ES-I3 (cell line): ENCODE measurements around the gene RIN3.
"Not testable (repeated sequence)": the region's sequence is repeated elsewhere in the genome, so short reads cannot be mapped to it uniquely, and the experiment has no call there.

ENCODE experiments used
- H3K36me3 ChIP-seq: 2 replicates; pipeline ENCODE4 v1.6.1; 2013; ENCODE audit warnings: mild to moderate bottlenecking, low read length, control low read depth, moderate library complexity; ENCODE audit not compliant: insufficient read depth
- H3K4me1 ChIP-seq: 2 replicates; pipeline ENCODE4 v1.6.1; 2013; ENCODE audit warnings: mild to moderate bottlenecking, control low read depth, low read length; ENCODE audit not compliant: insufficient read depth
- H3K9ac ChIP-seq: 2 replicates; pipeline ENCODE4 v1.6.1; 2013; ENCODE audit warnings: low read depth, mild to moderate bottlenecking, low read length, moderate library complexity
- H3K9me3 ChIP-seq: 2 replicates; pipeline ENCODE4 v1.6.1; 2013; ENCODE audit warnings: mild to moderate bottlenecking, low read length, moderate library complexity; ENCODE audit not compliant: control insufficient read depth, insufficient read depth

RIN3 gene

DNA sequence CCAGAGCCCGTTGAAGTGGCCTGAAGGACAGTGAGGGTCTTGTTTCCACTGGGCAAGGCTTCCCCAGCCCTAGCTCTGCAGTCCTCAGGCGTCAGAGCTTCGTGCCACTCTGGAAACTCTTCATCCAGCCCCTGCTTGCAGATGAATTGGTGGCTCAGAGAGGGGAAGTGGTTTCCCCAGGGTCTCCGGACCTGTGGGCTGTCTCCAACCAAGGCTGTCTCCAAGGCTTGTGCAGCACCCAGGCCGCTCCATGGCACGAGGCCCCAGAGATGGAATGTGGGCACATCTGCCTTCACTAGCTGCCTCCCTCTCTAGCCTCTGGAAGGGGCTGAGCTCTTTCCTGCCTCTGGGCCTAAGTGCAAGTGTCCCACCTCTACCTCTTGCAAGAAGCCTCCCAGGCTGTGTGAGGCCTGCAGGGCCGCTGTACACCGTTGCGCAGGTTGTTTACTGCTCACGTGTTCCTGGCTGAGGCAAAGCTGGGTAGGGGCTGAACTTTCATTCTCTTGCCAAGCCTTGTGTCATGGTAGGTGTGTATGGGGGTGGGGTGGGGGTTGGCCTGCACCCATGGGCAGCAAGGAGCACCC lies 11.1 kb downstream of the RIN3 start:
- Histone ChIP-seq H3K36me3 (no peaks in the 10 kb centered on the region), H3K4me1 (no peaks in the 10 kb centered on the region), H3K9me3 (no peaks in the 10 kb centered on the region), H3K9ac (no peak overlapping the region)

DNA sequence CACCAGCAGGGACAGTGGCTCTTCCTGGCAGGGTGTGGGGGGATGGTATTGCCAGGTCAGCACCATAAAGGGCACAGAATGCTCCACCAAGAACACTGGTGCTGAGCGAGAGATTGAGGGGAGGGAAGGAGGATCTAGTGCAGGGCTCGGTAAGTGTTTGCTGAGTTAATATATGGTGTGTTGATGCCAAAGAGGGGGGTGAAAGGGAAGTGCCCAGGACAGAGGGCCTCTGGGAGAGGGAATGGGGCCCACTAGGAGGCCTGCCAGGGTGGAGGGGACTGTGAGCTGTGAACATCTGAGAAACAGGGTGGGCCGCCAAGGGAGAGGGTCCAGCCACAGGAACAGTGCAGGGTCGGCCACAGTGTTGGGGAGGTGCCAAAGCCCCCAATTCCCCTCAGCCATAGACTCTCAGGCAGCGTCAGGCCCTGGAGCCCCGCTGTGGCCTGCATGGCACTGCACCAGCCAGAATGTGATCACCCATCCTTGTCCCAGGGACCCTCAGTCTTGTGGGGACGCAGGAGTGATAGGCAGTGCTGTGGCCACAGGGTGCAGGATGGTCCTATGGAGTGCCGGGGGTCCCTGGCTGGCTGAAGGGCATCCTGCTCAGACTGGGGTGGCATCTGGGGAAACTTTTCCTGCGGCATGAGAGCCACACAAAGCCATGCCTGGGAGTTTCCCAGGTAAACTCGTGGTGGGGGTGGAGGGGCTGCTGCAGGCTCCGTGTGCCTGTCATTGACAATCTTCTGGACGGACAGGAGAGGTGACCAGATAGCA lies 11.9 kb downstream of the RIN3 start:
- Histone ChIP-seq H3K9ac (no peak overlapping the region), H3K4me1 (no peaks in the 10 kb centered on the region), H3K36me3 (no peaks in the 10 kb centered on the region), H3K9me3 (no peaks in the 10 kb centered on the region)

GRCh38 chr14:92527721-92528120 lies 14.1 kb downstream of the RIN3 start:
- no peaks in the 10 kb centered on the region for H3K4me1 ChIP-seq
- no peaks in the 10 kb centered on the region for H3K9me3 ChIP-seq
- no peak overlapping the region for H3K9ac ChIP-seq
- no peaks in the 10 kb centered on the region for H3K36me3 ChIP-seq

DNA sequence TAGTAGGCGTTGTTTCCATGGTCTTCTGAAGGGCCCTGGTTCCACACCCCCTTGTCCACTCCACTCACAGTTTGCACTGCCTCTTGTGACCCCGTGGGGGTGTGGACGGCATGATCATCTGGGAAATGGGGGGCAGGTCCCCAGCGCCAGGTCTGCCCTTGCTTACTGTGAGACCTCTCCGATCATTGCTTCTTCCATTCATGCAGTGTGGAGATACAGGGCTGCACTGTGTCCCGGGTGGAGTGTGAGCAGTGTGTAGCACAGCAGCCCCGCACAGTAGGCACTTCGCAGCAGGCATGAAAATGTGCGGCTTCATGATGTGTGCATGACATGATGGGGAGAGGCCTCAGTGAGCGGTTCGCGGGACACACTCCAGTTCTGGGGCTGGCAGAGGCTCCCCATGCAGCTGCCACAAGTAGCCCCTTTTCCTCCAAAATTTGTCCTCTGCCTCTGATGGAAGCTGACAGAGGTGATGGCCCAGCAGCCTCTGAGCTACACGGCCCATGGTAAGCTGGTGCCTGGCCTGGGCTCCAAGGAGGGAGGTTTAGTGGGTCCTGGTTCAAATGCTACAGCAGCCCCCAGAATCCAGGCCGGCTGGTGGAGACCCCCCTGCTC lies 15.0 kb downstream of the RIN3 start:
- Histone ChIP-seq H3K9ac (no peak overlapping the region), H3K36me3 (no peaks in the 10 kb centered on the region), H3K4me1 (no peaks in the 10 kb centered on the region), H3K9me3 (no peaks in the 10 kb centered on the region)

- no peak overlapping the region for H3K9ac ChIP-seq
- no peaks in the 10 kb centered on the region for H3K36me3 ChIP-seq
- no peaks in the 10 kb centered on the region for H3K9me3 ChIP-seq
- H3K4me1 ChIP-seq = no peaks in the 10 kb centered on the region
Observed at GRCh38 chr14:92529903-92530302, 16.3 kb downstream of the RIN3 start.

- H3K9me3 ChIP-seq = no peaks in the 10 kb centered on the region
- H3K4me1 ChIP-seq = no peaks in the 10 kb centered on the region
- no peak overlapping the region for H3K9ac ChIP-seq
- no peaks in the 10 kb centered on the region for H3K36me3 ChIP-seq
Observed at GRCh38 chr14:92531106-92531873, 17.7 kb downstream of the RIN3 start.

GRCh38 chr14:92532490-92533163 lies 19.0 kb downstream of the RIN3 start:
- Histone ChIP-seq H3K9me3 (no peaks in the 10 kb centered on the region), H3K4me1 (no peaks in the 10 kb centered on the region)

DNA sequence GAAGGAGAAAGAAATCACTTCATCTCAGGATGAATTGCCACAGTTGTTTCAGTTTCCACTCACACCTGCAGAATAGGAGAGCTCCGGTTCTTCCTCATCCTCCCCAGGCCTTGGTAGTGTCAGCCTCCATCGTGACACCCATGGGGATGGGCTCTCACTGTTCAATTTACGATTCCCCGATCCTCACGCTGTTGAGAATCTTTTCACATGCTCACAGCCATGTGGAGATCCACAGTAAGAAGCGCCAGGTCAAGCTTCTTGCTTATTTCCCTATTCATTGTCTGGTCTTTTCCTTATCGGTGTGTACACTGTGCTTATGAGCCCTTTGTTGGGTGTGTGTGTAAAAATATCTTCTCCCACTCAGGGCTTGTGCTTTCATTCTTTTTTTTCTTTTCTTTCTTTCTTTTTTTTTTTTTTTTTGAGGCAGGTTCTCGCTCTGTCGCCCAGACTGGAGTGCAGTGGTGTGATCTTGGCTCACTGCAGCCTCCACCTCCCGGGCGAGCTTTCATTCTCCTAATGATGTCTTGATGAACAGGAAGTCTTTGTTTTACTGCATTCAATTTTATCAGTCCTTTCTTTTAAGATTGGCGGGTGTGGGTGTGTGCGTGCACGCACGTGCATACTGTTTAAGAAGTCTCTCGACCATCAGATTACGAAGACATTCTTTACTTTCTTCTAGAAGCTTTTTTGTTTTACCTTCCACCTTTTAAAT lies 21.5 kb downstream of the RIN3 start:
- Histone ChIP-seq H3K36me3 (no peaks in the 10 kb centered on the region), H3K9ac (no peak overlapping the region), H3K9me3 (no peaks in the 10 kb centered on the region), H3K4me1 (no peaks in the 10 kb centered on the region)

More at GRCh38 chr14:92532490-92533163, 19.0 kb downstream of the RIN3 start:
- no peaks in the 10 kb centered on the region for H3K36me3 ChIP-seq
- no peak overlapping the region for H3K9ac ChIP-seq

- H3K9ac ChIP-seq, H3K4me1 ChIP-seq, H3K36me3 ChIP-seq, H3K9me3 ChIP-seq: not testable (repeated sequence)
Observed at GRCh38 chr14:92536231-92536630, 22.6 kb downstream of the RIN3 start.

DNA sequence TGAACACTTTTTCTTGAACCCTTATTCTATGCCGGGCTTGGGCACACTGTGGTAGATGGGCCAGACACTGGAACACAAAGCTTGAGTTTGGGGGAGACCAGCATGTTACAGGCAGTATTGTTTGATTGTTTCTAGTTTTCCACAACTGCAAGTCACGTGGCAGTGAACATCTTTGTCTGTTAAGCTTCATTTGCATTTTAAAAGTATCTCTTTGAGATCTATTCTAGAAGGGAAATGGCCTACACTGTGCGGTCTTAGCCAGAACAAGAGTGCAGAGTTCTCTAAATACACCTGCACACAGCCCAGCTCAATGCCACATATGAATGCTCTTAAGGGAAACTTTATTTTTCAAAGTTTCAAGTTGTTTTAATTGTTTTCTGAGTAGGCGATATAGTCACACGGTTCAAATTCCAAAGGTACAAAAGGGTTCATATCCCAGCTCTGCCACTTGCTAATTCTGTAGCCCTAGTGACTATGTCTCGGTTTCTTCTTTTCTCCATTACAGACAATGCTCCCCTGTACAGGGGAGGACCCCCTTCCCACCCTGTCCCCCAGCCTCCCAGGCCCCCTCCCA lies 24.9 kb downstream of the RIN3 start:
- no peaks in the 10 kb centered on the region for H3K36me3 ChIP-seq
- H3K9ac ChIP-seq = no peak overlapping the region
- no peaks in the 10 kb centered on the region for H3K4me1 ChIP-seq
- no peaks in the 10 kb centered on the region for H3K9me3 ChIP-seq

DNA sequence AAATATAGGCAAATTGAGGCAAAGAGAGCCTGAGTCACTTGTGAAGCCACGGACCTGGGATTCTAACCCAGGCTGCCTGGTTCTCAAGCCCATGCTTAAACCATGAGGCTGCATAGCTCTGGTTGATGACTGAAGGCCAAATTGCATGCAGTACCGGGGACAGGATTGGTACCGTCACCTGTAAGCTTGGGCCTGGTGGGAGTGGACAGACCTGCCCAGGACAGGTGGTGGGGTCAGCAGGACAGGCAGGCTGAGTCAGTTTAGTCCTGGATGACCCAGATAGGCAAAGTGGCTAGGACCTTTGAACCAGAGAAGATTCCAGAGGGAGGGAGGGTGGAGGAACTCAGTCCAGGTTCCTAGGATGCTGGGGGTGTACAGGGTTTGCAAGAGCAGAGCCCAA lies 25.8 kb downstream of the RIN3 start:
- H3K9me3 ChIP-seq = no peaks in the 10 kb centered on the region
- no peak overlapping the region for H3K9ac ChIP-seq
- H3K4me1 ChIP-seq = no peaks in the 10 kb centered on the region
- no peaks in the 10 kb centered on the region for H3K36me3 ChIP-seq

DNA sequence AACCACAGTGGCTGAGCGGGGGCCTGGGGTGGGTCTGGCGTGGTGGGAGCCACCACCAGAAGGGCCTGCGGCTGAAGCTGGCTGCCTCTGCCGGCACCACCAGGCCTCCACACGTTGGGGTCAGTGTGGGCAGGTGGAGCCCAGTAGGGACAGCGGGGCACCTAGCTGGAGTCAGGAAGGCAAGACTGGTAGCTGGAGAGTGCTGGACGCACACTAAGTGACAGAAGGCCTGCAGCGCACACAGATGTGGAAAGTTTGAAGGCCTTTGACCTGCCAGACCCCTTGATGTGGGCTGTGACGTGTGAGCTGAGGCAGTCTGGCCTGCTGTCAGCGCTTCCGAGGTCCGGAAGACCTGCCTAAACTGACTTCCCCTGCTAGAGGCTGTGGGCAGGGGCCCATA lies 26.3 kb downstream of the RIN3 start:
- Histone ChIP-seq H3K36me3 (no peaks in the 10 kb centered on the region), H3K4me1 (no peaks in the 10 kb centered on the region), H3K9ac (no peak overlapping the region), H3K9me3 (no peaks in the 10 kb centered on the region)

DNA sequence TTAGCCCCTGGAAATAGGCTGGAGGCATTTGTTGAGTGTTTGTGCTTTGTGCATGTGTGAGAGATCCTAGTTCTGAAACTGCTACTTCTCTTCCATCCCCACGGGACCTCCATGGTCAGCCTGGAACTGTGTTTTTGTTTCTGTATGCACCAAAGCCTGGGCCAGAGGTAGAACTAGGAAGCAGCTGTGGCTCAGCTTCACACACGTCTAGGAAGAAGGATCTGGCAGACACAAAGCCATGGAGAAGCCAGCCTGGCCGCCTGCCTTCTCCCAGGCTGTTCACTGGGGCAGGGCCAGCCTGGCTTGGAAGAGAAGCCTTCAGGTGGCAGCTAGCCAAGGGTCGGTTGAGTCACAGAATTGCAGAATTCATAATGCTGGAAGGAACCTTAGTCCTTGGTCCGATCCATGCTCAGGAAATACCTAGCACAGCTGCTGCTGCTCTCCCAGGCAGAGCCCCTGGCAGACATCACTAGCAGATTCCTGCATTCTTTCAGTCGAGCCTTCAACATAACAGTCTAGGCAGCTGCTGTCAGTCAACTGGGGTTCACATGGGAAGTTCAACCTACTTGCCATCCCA lies 27.0 kb downstream of the RIN3 start:
- Histone ChIP-seq H3K4me1 (no peaks in the 10 kb centered on the region), H3K36me3 (no peaks in the 10 kb centered on the region), H3K9ac (no peak overlapping the region), H3K9me3 (no peaks in the 10 kb centered on the region)
